Vagina (tissue), 2 donors: ENCODE results near the gene ABCB1. TPM values are rescaled to one million over a fixed set of nuclear protein-coding genes. Genes with fewer than 3 reads are reported as not detected.

Source experiments
- DNase-seq, 2 donors: peaks; one replicate each; pipeline ENCODE4 v3.0.0-alpha.2; 2017; ENCODE audit errors: extremely low spot score in 2 of 2
- H3K27ac ChIP-seq: fragments of 200-600 bp; sonication (generic); one replicate; pipeline ENCODE4 v1.5.1; 2019
- H3K27me3 ChIP-seq: fragments of 200-600 bp; sonication (generic); one replicate; pipeline ENCODE4 v1.5.1; 2019
- H3K36me3 ChIP-seq, 2 donors: fragments of 200-600 bp; sonication (generic); one replicate each; pipeline ENCODE4 v1.5.1; 2017 to 2019
- H3K4me1 ChIP-seq: fragments of 200-600 bp; sonication (generic); one replicate; pipeline ENCODE4 v1.5.1; 2019
- H3K4me3 ChIP-seq, 2 donors: fragments of 200-600 bp; sonication (generic); 1 replicate in 1 of 2; 2 replicates in 1 of 2; pipeline ENCODE4 v1.5.1; 2016 to 2019
- H3K9me3 ChIP-seq: fragments of 200-600 bp; sonication (generic); one replicate; pipeline ENCODE4 v1.5.1; 2019
- CTCF ChIP-seq, 3 experiments: fragments of 450-650 bp in 2 of 3; fragments of 200-600 bp in 1 of 3; sonication (generic) in 1 of 3; IDR thresholded peaks; one replicate each; pipeline ENCODE4 v1.5.1; 2017 to 2019; ENCODE audit warnings: antibody characterized with exemption in 3 of 3, mild to moderate bottlenecking in 2 of 3, moderate library complexity in 2 of 3
- POLR2A ChIP-seq, 2 donors: fragments of 450-650 bp; IDR thresholded peaks; one replicate each; pipeline ENCODE4 v1.6.1; 2017; ENCODE audit warnings: antibody characterized with exemption in 2 of 2, mild to moderate bottlenecking in 2 of 2, moderate library complexity in 2 of 2
- POLR2AphosphoS5 ChIP-seq, 2 donors: sonication (generic); formaldehyde crosslinking; IDR thresholded peaks; one replicate each; pipeline ENCODE4 v1.9.0; 2017; ENCODE audit warnings: antibody characterized with exemption in 2 of 2, mild to moderate bottlenecking in 2 of 2, low read depth in 1 of 2; ENCODE audit not compliant: insufficient read depth in 1 of 2
- intact Hi-C: fragments of 100-400 bp; cut with DNase I; formaldehyde crosslinking; loops from one replicate; pipeline ENCODE4 v1.15.1; 2023
- total RNA-seq: library from RNA; depleted of rRNA; stranded (reverse); fragments of >200 nt; gene quantifications from one replicate; pipeline ENCODE4 v1.2.3, GENCODE V29; 2016

Gene ABCB1
- total RNA-seq, 1 donor from 2014 or later: 2.9 TPM

DNA sequence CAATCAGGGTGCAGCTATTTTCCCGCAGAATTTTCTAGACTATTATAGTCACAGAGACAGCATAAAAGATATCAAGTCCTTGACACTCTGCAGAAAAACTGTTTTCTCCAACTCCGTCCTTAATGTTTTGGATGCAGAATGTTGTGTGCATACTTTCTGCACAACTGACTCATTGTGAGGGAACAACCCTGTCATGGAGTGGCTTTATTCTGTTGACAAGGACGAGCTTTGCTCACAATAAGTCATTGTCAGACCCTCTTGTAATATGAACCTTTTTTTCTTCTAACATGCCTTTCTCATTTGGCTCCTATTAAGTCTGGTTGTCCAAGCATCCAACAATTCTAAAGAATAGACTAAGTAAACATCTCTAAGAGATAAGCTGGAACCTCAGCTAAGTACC is 142.5 kb downstream of the ABCB1 start:
- Histone ChIP-seq H3K36me3 (no peaks in the 10 kb centered on the region), H3K4me3 (no peak overlapping the region), H3K9me3 (no peaks in the 10 kb centered on the region), H3K4me1 (no peaks in the 10 kb centered on the region), H3K27ac (no peak overlapping the region), H3K27me3 (no peaks in the 10 kb centered on the region)
- intact Hi-C loops: no loop called here
- TF ChIP-seq POLR2AphosphoS5 (IDR thresholded peaks at IDR 0.05; ENCODE audit: insufficient read depth in 1 of 2, low read depth in 1 of 2) (no peak), CTCF (IDR thresholded peaks at IDR 0.05) (no peak), POLR2A (IDR thresholded peaks at IDR 0.05) (no peak)
- DNase-seq: no peak

DNA sequence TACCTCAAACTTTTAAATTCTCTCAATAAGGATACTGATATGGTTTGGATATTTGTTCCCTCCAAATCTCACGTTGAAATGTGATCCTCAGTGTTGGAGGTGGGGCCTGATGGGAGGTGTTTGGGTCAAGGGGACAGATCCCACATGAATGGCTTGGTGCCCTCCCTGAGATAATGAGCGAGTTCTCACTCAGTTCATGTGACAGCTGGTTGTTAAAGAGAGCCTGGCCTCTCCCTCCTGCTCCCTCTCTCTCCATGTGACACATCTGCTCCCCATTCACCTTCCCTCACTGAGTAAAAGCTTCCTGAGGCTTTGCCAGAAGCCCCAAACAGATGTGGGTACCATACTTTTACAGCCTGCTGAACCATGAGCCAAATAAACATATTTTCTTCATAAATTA is 144.4 kb downstream of the ABCB1 start:
- DNase-seq: no peak
- Histone ChIP-seq H3K9me3 (no peaks in the 10 kb centered on the region), H3K4me3 (no peak overlapping the region), H3K4me1 (no peaks in the 10 kb centered on the region), H3K27ac (no peak overlapping the region), H3K36me3 (no peaks in the 10 kb centered on the region), H3K27me3 (no peaks in the 10 kb centered on the region)
- TF ChIP-seq POLR2A (IDR thresholded peaks at IDR 0.05): no peak
- no peak for TF ChIP-seq CTCF (IDR thresholded peaks at IDR 0.05)
- TF ChIP-seq POLR2AphosphoS5 (IDR thresholded peaks at IDR 0.05; ENCODE audit: insufficient read depth in 1 of 2, low read depth in 1 of 2): no peak
- intact Hi-C loops: no loop called here

Other genes with a start within 250 kb of the ABCB1 start
- gene ABCB4, start 125.2 kb downstream of the ABCB1 start, total RNA-seq: 0.49 TPM
- gene RUNDC3B, start 27.5 kb upstream of the ABCB1 start, total RNA-seq: 3.9 TPM